ENCODE data around the gene TSEN15. TPM values are rescaled to one million over a fixed set of nuclear protein-coding genes. Genes with fewer than 3 reads are reported as not detected.
A peak's percentile ranks its signal among the peaks of the same experiment; 100 is the strongest.

Gene TSEN15
- total and polyA plus RNA-seq, 9 of the 15 experiments (the other 6 are each of a cell fraction or from before 2014, with no cell fraction given), result 25.6 to 121 (median 91.3) TPM

- CTCF ChIA-PET (ENCODE audit: low intra/inter-chr PET ratio), result no interaction called here
- in situ Hi-C loops (cut with MboI) (no loop called here), intact Hi-C loops (cut with micrococcal nuclease) (no loop called here)
- ATAC-seq (no peak), FAIRE-seq (no peak), DNase-seq (ENCODE audit: extremely low read depth in 1 of 4, low spot score in 3 of 4) (no peak)
- Histone ChIP-seq H3K27ac (ENCODE audit: extremely low read depth, low read depth, low read length) (no peak overlapping the region), H3K27me3 (ENCODE audit: control insufficient read depth in 2 of 2, insufficient read depth in 2 of 2, low read length in 2 of 2) (no peaks in the 10 kb centered on the region), H3K36me3 (ENCODE audit: control insufficient read depth, insufficient read depth, low read length) (no peaks in the 10 kb centered on the region; the same call in 2 of the 3 replicates), H4K20me1 (replicated peaks; ENCODE audit: control insufficient read depth, insufficient read depth, low read length) (no peaks in the 10 kb centered on the region), H3K4me3 (no peak overlapping the region), H3K9me3 (replicated peaks; ENCODE audit: control insufficient read depth, insufficient read depth, low read depth, low read length) (no peaks in the 10 kb centered on the region), H3K9ac (ENCODE audit: insufficient read depth in 1 of 2, low read depth in 2 of 2, low read length in 2 of 2) (no peak overlapping the region), H3K9me1 (ENCODE audit: control insufficient read depth, insufficient read depth, low read length) (no peaks in the 10 kb centered on the region), H3K4me2 (ENCODE audit: insufficient read depth, low read length) (no peak overlapping the region), H3K79me2 (ENCODE audit: control insufficient read depth, insufficient read depth, low read length) (peaks cover 35% of the 10 kb centered on the region), H2AFZ (ENCODE audit: low read depth, low read length) (no peak overlapping the region), H3K4me1 (replicated peaks in 1 of 2; ENCODE audit: control insufficient read depth in 2 of 2, insufficient read depth in 2 of 2, low read length in 2 of 2) (peaks cover 0 to 33% of the 10 kb centered on the region in 2 experiments; a peak in 4 of 5 replicates)
- no peak for TF ChIP-seq ATF3 (IDR thresholded peaks at IDR 0.05)
- TF ChIP-seq ATF3 (CRISPR knock-in tag; conservative IDR thresholded peaks at IDR 0.05), result no peak
- TF ChIP-seq TFE3 (CRISPR knock-in tag; IDR thresholded peaks at IDR 0.05), result peak; percentile 82
- 72% methylated on average over 3 of the region's 3 CpGs for WGBS (ENCODE audit: insufficient coverage, low coverage, missing lambda C conversion rate)
- POLR2A ChIA-PET, result interaction anchor here (0.7 to 0.9 kb wide), 2 partner anchors 10 to 13 kb away, joined by 5 read pairs; no protein-coding TSS in a partner anchor
- BruUV-seq (replicated peaks), result no TSS peak
These were observed 30.7 kb upstream of the TSEN15 start for GRCh38 chr1:184020855-184021254.

Measured in K562 (cell line).